HG03039 (cell line): ENCODE measurements around the gene SHISA2.

Source experiments
- ATAC-seq: cut with Tn5 transposase; IDR thresholded peaks from one replicate; pipeline ENCODE4 v1.9.1; 2021; ENCODE audit warnings: mild to moderate bottlenecking, moderate library complexity; ENCODE audit not compliant: unreplicated experiment

Gene SHISA2

GRCh38 chr13:26019881-26020870, 31.6 kb downstream of the SHISA2 start:
- ATAC-seq: no peak

- ATAC-seq: no peak
Observed at GRCh38 chr13:26019251-26019650, 32.6 kb downstream of the SHISA2 start.

GRCh38 chr13:26017932-26018665, 33.7 kb downstream of the SHISA2 start:
- no peak for ATAC-seq

DNA sequence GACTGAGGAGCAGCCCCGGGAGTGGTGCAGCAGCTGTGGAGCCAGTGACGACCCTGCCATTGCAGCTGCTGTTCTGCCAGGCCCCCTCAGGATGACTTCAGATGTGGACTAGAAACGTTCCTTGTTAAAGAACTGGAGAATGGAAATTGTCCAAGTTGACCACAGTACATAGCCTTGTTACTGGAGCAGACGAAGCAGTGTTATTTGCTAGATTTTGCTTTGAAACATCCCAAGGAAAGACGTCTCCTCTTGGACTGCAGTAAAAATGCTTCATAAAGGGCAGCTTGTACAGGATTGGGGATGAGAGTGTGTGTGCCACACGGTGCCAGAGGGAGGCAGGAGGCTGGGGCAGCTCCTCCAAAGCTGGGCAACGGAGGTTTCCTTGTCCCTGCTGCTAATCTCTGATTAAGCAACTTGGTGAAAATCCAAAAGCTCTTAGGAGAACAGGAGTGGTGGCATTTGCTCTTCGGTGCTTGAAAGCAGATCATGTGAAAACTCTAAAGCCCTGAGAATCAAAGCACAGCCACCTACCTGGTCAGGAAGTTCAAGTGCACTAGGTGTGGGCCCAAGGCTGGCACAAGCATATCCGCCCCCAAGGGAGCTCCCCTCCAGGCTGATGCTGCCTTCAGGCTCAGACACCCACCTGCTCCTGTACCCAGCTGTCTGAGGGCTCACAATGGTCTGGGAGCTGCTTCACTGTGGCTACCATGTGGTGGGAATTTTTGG, 34.5 kb downstream of the SHISA2 start:
- ATAC-seq: no peak

GRCh38 chr13:26016189-26016588, 35.6 kb downstream of the SHISA2 start:
- no peak for ATAC-seq

DNA sequence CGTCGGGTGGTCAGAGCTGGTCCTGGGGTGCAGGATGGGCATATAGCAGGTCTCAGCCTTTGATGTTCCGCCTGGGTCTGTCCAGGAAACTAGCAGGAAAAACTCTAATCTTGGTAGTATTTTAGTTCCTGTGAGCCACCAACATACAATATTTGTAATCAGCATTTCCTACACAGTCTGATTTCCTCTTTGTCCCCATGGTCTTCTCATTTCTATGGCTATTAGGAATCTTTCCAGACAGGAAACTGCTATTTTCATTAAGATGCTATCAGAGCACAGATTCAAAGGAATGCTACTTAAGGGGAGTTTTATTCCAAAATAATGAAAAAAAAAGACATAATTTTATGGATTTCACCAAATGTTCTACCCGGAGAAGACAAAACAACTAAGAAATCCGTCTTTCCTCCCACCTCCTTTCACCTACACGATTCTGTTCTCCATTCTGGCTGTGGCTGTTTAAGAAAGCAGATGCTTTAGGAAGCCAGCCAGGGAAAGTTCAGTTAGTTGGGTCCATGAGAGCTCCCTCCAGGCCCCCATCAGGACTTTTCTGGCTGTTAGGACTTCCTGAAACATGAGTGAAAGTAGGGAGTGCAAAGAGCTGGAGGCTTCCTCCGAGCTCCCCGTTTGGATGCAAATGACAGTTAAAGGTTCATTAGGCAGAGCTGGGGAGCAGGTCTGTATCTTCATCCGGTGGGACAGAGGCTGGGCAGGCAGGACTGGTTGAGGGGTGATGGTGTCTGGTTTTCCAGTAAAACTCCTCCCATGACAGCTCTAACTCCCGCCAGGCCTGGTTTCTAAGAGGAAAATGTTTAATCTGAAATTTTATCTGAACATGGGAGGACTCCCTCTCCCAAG, 36.3 kb downstream of the SHISA2 start:
- ATAC-seq: no peak

DNA sequence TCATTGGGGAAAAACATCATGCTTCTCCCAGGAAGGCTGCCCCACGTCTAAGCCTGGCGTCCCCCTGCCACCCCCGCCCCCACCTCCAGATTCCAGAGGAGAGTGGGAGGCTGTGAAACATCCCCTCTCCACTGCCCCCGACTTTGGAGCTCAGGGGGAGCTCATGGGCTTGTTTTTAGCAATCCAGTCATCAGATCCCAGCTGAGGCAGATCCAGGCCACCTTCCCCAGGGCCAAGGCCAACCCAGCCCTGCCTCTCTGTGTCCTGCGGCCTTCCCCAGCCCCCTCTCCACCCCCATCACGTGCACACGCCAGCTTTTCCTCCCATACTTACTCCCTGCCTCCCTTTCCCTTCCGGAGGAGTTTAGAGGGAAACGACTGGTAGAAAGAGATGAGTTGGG, 38.8 kb downstream of the SHISA2 start:
- ATAC-seq: no peak

- ATAC-seq: no peak
Observed at GRCh38 chr13:26011996-26012821, 39.6 kb downstream of the SHISA2 start.

GRCh38 chr13:26011208-26011573, 40.6 kb downstream of the SHISA2 start:
- no peak for ATAC-seq

GRCh38 chr13:26010487-26011207, 41.2 kb downstream of the SHISA2 start:
- ATAC-seq: no peak

DNA sequence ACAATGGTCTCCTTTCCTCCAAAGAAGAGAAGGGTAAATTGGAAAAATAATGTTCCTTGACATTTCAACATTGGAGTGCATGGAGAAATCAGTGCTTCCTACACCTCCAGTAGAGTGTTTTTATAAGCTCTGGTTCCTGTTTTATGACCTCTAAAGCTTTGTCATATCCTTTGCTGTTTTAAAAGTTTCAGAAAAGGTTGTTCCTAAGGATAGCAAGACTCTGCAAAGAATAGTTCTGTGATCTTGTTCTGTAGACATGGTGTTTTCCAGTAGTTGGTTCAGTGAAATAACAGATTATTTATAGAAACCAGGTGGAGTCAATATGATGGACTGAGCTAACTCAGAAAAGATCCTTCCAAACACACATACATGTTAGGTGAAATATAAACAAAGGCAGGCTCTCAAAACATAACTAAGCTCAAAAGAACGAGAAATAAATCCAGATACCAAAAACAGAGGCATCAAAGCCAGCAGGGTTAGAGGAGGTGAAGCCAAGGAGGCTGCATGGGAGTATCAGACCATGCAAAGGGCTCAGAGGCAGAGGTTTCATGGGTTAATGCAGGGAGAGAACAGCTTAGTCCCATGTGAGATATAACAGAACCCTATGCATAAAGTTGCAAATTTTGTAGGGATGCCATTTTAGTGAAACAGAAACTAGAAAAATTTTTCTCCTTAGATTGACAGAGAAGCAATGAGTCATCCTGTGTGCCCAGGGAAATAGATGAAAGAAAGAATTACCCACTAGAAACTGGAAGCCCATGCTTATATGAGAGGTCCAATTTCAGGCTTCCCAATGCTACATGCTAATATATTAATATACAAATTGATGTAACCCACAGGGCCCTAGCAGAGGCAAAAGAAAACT, 44.3 kb downstream of the SHISA2 start:
- no peak for ATAC-seq
